DND-41 (cell line): ENCODE data around the gene POLG2.

Source experiments
- ATAC-seq: fragments of 200-7000 bp; cut with Tn5 transposase; 3 replicates; pipeline ENCODE4 v1.9.1; 2021; ENCODE audit warnings: low read depth; ENCODE audit not compliant: insufficient read depth
- DNase-seq: peaks from one replicate; pipeline ENCODE4 v3.0.0-alpha.2; 2020
- H2AFZ ChIP-seq: 2 replicates; pipeline ENCODE4 v1.6.0; 2012; ENCODE audit warnings: low read depth, low read length
- H3K27ac ChIP-seq: 2 replicates; pipeline ENCODE4 v1.5.1; 2012; ENCODE audit warnings: low read length, inconsistent platforms
- H3K27me3 ChIP-seq: fragments of 200-600 bp; sonication (generic); 2 replicates; pipeline ENCODE4 v1.6.0; 2012; ENCODE audit warnings: low read length, mild to moderate bottlenecking, inconsistent platforms; ENCODE audit not compliant: insufficient read depth, poor library complexity
- H3K36me3 ChIP-seq: 2 replicates; pipeline ENCODE4 v1.5.1; 2012; ENCODE audit warnings: low read length, inconsistent platforms; ENCODE audit not compliant: insufficient read depth
- H3K4me1 ChIP-seq: 2 replicates; pipeline ENCODE4 v1.5.1; 2012; ENCODE audit warnings: mild to moderate bottlenecking, low read length; ENCODE audit not compliant: insufficient read depth
- H3K4me2 ChIP-seq: 2 replicates; pipeline ENCODE4 v1.6.0; 2012; ENCODE audit warnings: mild to moderate bottlenecking, moderate library complexity, low read length, inconsistent platforms; ENCODE audit not compliant: insufficient read depth
- H3K4me3 ChIP-seq, 2 experiments: fragments of 200-600 bp in 1 of 2; shearing (Covaris generic) in 1 of 2; 2 replicates each; pipeline ENCODE4 v1.5.1; 2012 to 2016; ENCODE audit warnings: inconsistent platforms in 2 of 2, low read length in 2 of 2, mild to moderate bottlenecking in 2 of 2, low read depth in 1 of 2, moderate library complexity in 1 of 2
- H3K79me2 ChIP-seq: 2 replicates; pipeline ENCODE4 v1.6.0; 2012; ENCODE audit warnings: low read length, inconsistent platforms; ENCODE audit not compliant: insufficient read depth
- H3K9ac ChIP-seq: 2 replicates; pipeline ENCODE4 v1.6.0; 2012; ENCODE audit warnings: low read depth, mild to moderate bottlenecking, inconsistent platforms, low read length, moderate library complexity
- H3K9me3 ChIP-seq: 2 replicates; pipeline ENCODE4 v1.5.1; 2012; ENCODE audit warnings: low read length, moderate library complexity, mild to moderate bottlenecking, inconsistent platforms; ENCODE audit not compliant: insufficient read depth, severe bottlenecking
- H4K20me1 ChIP-seq: 2 replicates; pipeline ENCODE4 v1.6.0; 2012; ENCODE audit warnings: low read length; ENCODE audit not compliant: insufficient read depth
- CTCF ChIP-seq: IDR thresholded peaks from 2 replicates; pipeline ENCODE4 v1.5.1; 2012; ENCODE audit warnings: borderline replicate concordance, low read length, moderate library complexity, mild to moderate bottlenecking; ENCODE audit not compliant: poor library complexity, severe bottlenecking; ENCODE audit errors: extremely low read depth
- EZH2 ChIP-seq: IDR thresholded peaks from 3 replicates; pipeline ENCODE4 v1.6.1; 2012; ENCODE audit warnings: borderline replicate concordance, low read depth, mild to moderate bottlenecking, moderate library complexity, low read length, inconsistent platforms; ENCODE audit not compliant: severe bottlenecking

Gene POLG2

DNA sequence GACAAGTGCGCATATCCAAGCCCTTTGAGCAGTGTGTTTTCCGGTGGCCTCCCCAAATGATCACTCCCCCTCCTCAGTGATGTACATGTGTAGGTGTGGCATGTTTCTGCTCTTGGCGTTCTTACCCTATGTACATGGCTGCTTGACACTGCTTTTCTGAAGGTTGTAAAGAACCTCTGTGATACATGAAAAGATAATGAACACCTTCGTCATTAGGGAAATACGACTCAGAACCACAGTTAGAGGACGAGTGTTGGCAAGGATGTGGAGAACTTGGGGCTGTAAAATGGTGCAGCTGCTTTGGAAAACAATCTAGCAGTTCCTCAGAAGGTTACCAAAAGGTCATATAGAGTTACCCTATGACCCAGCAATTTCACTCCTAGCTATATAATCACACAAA lies 38.5 kb upstream of the POLG2 start:
- H3K9ac ChIP-seq: no peak overlapping the region
- no peak for DNase-seq
- ATAC-seq: no peak
- no peaks in the 10 kb centered on the region for H3K79me2 ChIP-seq
- no peak overlapping the region for H2AFZ ChIP-seq
- TF ChIP-seq CTCF (no peak), EZH2 (no peak)
- no peaks in the 10 kb centered on the region for H3K9me3 ChIP-seq
- peaks cover 93% of the 10 kb centered on the region for H3K36me3 ChIP-seq
- no peak overlapping the region for H3K4me3 ChIP-seq
- no peaks in the 10 kb centered on the region for H4K20me1 ChIP-seq
- no peaks in the 10 kb centered on the region for H3K27me3 ChIP-seq
- no peak overlapping the region for H3K4me2 ChIP-seq
- no peaks in the 10 kb centered on the region for H3K4me1 ChIP-seq
- H3K27ac ChIP-seq: no peak overlapping the region

DNA sequence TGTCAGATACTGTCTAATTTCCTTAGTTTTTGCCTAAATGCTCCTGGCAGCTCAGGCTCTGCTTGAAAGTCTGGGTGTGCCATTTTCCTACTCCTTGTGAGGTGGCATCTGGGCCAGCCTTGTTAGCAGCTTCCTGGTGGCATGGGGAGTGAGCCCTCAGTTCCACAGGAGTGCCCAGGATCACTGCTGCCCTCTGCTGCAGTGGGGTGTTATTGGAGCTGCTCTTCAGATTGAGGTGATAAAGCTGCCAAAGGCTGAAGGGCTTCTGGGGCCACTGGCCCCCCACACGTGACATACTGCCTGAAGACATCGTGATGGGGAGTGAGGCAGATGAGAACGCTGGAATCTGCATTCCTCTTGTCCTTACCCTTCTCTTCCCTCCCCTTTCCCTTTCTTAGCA lies 37.3 kb upstream of the POLG2 start:
- Histone ChIP-seq H3K4me1 (no peaks in the 10 kb centered on the region), H2AFZ (no peak overlapping the region), H3K9ac (no peak overlapping the region), H4K20me1 (no peaks in the 10 kb centered on the region), H3K27me3 (no peaks in the 10 kb centered on the region), H3K9me3 (no peaks in the 10 kb centered on the region), H3K36me3 (peaks cover 97% of the 10 kb centered on the region), H3K79me2 (no peaks in the 10 kb centered on the region), H3K4me3 (no peak overlapping the region), H3K4me2 (no peak overlapping the region), H3K27ac (no peak overlapping the region)
- TF ChIP-seq CTCF: peak; percentile 28
- TF ChIP-seq EZH2: no peak
- DNase-seq (no peak), ATAC-seq (peak; percentile 46; the same call in 2 of the 3 replicates)

GRCh38 chr17:64533784-64534183 lies 36.9 kb upstream of the POLG2 start:
- H3K27ac ChIP-seq: no peak overlapping the region

More at GRCh38 chr17:64533784-64534183, 36.9 kb upstream of the POLG2 start:
- DNase-seq (no peak), ATAC-seq (0 out of 3 replicates have a peak, but pooled peaks have one; percentile 10)
- no peak overlapping the region for H2AFZ ChIP-seq
- H3K79me2 ChIP-seq: no peaks in the 10 kb centered on the region
- H4K20me1 ChIP-seq: no peaks in the 10 kb centered on the region
- no peak for TF ChIP-seq CTCF
- TF ChIP-seq EZH2: no peak
- H3K4me2 ChIP-seq: no peak overlapping the region
- H3K4me3 ChIP-seq: no peak overlapping the region
- H3K9ac ChIP-seq: no peak overlapping the region
- H3K4me1 ChIP-seq: no peaks in the 10 kb centered on the region
- no peaks in the 10 kb centered on the region for H3K9me3 ChIP-seq
- no peaks in the 10 kb centered on the region for H3K27me3 ChIP-seq
- H3K36me3 ChIP-seq: peaks cover 99% of the 10 kb centered on the region
